Liver (tissue), 9 donors: ENCODE data around the gene TMEM109. TPM values are rescaled to one million over a fixed set of nuclear protein-coding genes. Genes with fewer than 3 reads are reported as not detected.

ENCODE experiments used
- DNase-seq: peaks from one replicate; pipeline ENCODE4 v3.0.0-alpha.2; 2017; ENCODE audit warnings: low spot score
- H3K27ac ChIP-seq, 2 donors: one replicate each; pipeline ENCODE4 v1.7.0; 2013; ENCODE audit warnings: inconsistent platforms in 2 of 2, low read length in 2 of 2, control low read depth in 1 of 2, low read depth in 1 of 2, mild to moderate bottlenecking in 1 of 2
- H3K27me3 ChIP-seq, 4 donors: one replicate each; pipeline versions ENCODE4 v1.6.1 to v1.7.0; 2013; ENCODE audit warnings: low read length in 3 of 4, inconsistent platforms in 1 of 4, mild to moderate bottlenecking in 1 of 4, moderate library complexity in 1 of 4; ENCODE audit not compliant: control insufficient read depth in 4 of 4, insufficient read depth in 4 of 4
- H3K36me3 ChIP-seq, 4 donors: one replicate each; pipeline versions ENCODE4 v1.6.1 to v1.7.0; 2013; ENCODE audit warnings: low read length in 3 of 4, mild to moderate bottlenecking in 3 of 4, low read depth in 1 of 4, moderate library complexity in 1 of 4; ENCODE audit not compliant: control insufficient read depth in 4 of 4, insufficient read depth in 3 of 4
- H3K4me1 ChIP-seq, 4 donors: one replicate each; pipeline versions ENCODE4 v1.6.1 to v1.7.0; 2013; ENCODE audit warnings: low read length in 3 of 4, mild to moderate bottlenecking in 3 of 4, moderate library complexity in 1 of 4; ENCODE audit not compliant: control insufficient read depth in 4 of 4, insufficient read depth in 4 of 4
- H3K4me3 ChIP-seq, 3 donors: one replicate each; pipeline versions ENCODE4 v1.6.1 to v1.7.0; 2013; ENCODE audit warnings: low read length in 3 of 3, control low read depth in 1 of 3, low read depth in 1 of 3, mild to moderate bottlenecking in 1 of 3
- H3K9ac ChIP-seq, 2 donors: one replicate each; pipeline ENCODE4 v1.7.0; 2013; ENCODE audit warnings: low read length in 2 of 2, mild to moderate bottlenecking in 2 of 2, moderate library complexity in 2 of 2, control low read depth in 1 of 2, low read depth in 1 of 2
- H3K9me3 ChIP-seq, 4 donors: one replicate each; pipeline versions ENCODE4 v1.6.1 to v1.7.0; 2013; ENCODE audit warnings: low read length in 3 of 4; ENCODE audit not compliant: control insufficient read depth in 4 of 4
- ATF3 ChIP-seq: IDR thresholded peaks from 2 replicates; pipeline ENCODE4 v1.6.1; 2016; ENCODE audit warnings: antibody characterized with exemption
- EGR1 ChIP-seq, 2 donors: IDR thresholded peaks; 2 replicates each; pipeline ENCODE4 v1.6.1; 2016 to 2018; ENCODE audit warnings: antibody characterized with exemption in 2 of 2, low read depth in 2 of 2
- FOXA1 ChIP-seq: IDR thresholded peaks from 2 replicates; pipeline ENCODE4 v1.6.1; 2016; ENCODE audit warnings: antibody characterized with exemption
- FOXA2 ChIP-seq: IDR thresholded peaks from 2 replicates; pipeline ENCODE4 v1.6.1; 2016; ENCODE audit warnings: antibody characterized with exemption
- GABPA ChIP-seq, 2 donors: IDR thresholded peaks in 1 of 2; conservative IDR thresholded peaks in 1 of 2; 2 replicates each; pipeline ENCODE4 v1.6.1; 2016; ENCODE audit warnings: antibody characterized with exemption in 2 of 2, mild to moderate bottlenecking in 1 of 2, moderate library complexity in 1 of 2
- HNF4G ChIP-seq: IDR thresholded peaks from 2 replicates; pipeline ENCODE4 v1.6.1; 2016; ENCODE audit warnings: antibody characterized with exemption
- JUND ChIP-seq, 2 donors: IDR thresholded peaks; 2 replicates each; pipeline ENCODE4 v1.6.1; 2016; ENCODE audit warnings: antibody characterized with exemption in 2 of 2
- MAX ChIP-seq: IDR thresholded peaks from 2 replicates; pipeline ENCODE4 v1.6.1; 2016; ENCODE audit warnings: antibody characterized with exemption
- NR2F2 ChIP-seq: IDR thresholded peaks from 2 replicates; pipeline ENCODE4 v1.6.1; 2016; ENCODE audit warnings: antibody characterized with exemption
- REST ChIP-seq: IDR thresholded peaks from 2 replicates; pipeline ENCODE4 v1.6.1; 2016; ENCODE audit warnings: antibody characterized with exemption, mild to moderate bottlenecking
- RXRA ChIP-seq, 2 donors: IDR thresholded peaks; 2 replicates each; pipeline ENCODE4 v1.6.1; 2017 to 2018; ENCODE audit warnings: antibody characterized with exemption in 2 of 2, mild to moderate bottlenecking in 1 of 2
- TAF1 ChIP-seq: conservative IDR thresholded peaks from 2 replicates; pipeline ENCODE4 v1.6.1; 2016; ENCODE audit warnings: antibody characterized with exemption, mild to moderate bottlenecking
- YY1 ChIP-seq: IDR thresholded peaks from 2 replicates; pipeline ENCODE4 v1.6.1; 2016; ENCODE audit warnings: antibody characterized with exemption, mild to moderate bottlenecking
- ZBTB33 ChIP-seq: IDR thresholded peaks from 2 replicates; pipeline ENCODE4 v1.6.1; 2016; ENCODE audit warnings: antibody characterized with exemption
- WGBS: extraction: QIAGEN DNeasy Blood & Tissue Kit; methylation state at CpG from one replicate; pipeline ENCODE4 v1.1.7; 2013; 5-methylcytosine and 5-hydroxymethylcytosine counted together
- polyA plus RNA-seq, 2 donors: library from polyadenylated mRNA; stranded (reverse) in 1 of 2; unstranded in 1 of 2; fragments of 200-250 nt in 1 of 2; fragments of >200 nt in 1 of 2; fragmentation: Nextera tagmentation in 1 of 2; extraction: Ambion mirVana in 1 of 2; gene quantifications; one replicate each; pipeline versions ENCODE4 v1.2.1 to v1.2.3, GENCODE V29; 2013 to 2015
- total RNA-seq, 2 donors: library from RNA; depleted of rRNA; stranded (reverse); fragments of >200 nt; gene quantifications; one replicate each; pipeline ENCODE4 v1.2.3, GENCODE V29; 2014
- donor health status: healthy.
- donor health status: healthy.
- donor health status: healthy.
- donor health status: healthy.
- donor health status: healthy.

TMEM109 gene
- total and polyA plus RNA-seq, 4 donors = 20.6 to 40.3 (median 30.6) TPM

- H3K36me3 ChIP-seq = no peaks in the 10 kb centered on the region
- TF ChIP-seq YY1 (no peak), ZBTB33 (no peak), FOXA1 (no peak), EGR1 (IDR thresholded peaks at IDR 0.05; ENCODE audit: low read depth in 2 of 2) (no peak), RXRA (IDR thresholded peaks at IDR 0.05) (no peak), HNF4G (no peak), ATF3 (no peak), REST (no peak)
- WGBS = 82% methylated on average over 4 of the region's 4 CpGs
- H3K4me3 ChIP-seq = no peak overlapping the region
- H3K9me3 ChIP-seq = peaks cover 0 to 6% (median 0%) of the 10 kb centered on the region in 4 donors
- peaks cover 0 to 3% (median 0%) of the 10 kb centered on the region in 4 donors for H3K27me3 ChIP-seq
- H3K9ac ChIP-seq = no peak overlapping the region
- no peak overlapping the region for H3K27ac ChIP-seq
- peaks cover 0 to 2% (median 0%) of the 10 kb centered on the region in 4 donors for H3K4me1 ChIP-seq
- DNase-seq = no peak
Observed at GRCh38 chr11:60966890-60967289, 52.9 kb downstream of the TMEM109 start.

GRCh38 chr11:60968223-60968622 lies 54.3 kb downstream of the TMEM109 start:
- WGBS = 86% methylated on average over 1 of the region's 1 CpG

More at GRCh38 chr11:60968223-60968622, 54.3 kb downstream of the TMEM109 start:
- TF ChIP-seq HNF4G = no peak
- TF ChIP-seq ZBTB33 = no peak
- TF ChIP-seq MAX = no peak
- no peak for TF ChIP-seq FOXA1
- TF ChIP-seq JUND (IDR thresholded peaks at IDR 0.05) = no peak
- no peak for TF ChIP-seq FOXA2
- TF ChIP-seq NR2F2 = no peak
- no peak for TF ChIP-seq GABPA (IDR thresholded peaks at IDR 0.05 in 1 of 2, conservative IDR thresholded peaks at IDR 0.05 in 1 of 2)
- no peak for TF ChIP-seq TAF1
- H3K4me3 ChIP-seq = no peak overlapping the region
- H3K27me3 ChIP-seq = peaks cover 0 to 3% (median 0%) of the 10 kb centered on the region in 4 donors
- no peak overlapping the region for H3K9ac ChIP-seq
- H3K4me1 ChIP-seq = peaks cover 0 to 2% (median 0%) of the 10 kb centered on the region in 4 donors
- no peak overlapping the region for H3K27ac ChIP-seq
- H3K9me3 ChIP-seq = peaks cover 0 to 6% (median 0%) of the 10 kb centered on the region in 4 donors
- no peaks in the 10 kb centered on the region for H3K36me3 ChIP-seq
- DNase-seq = no peak
